Stimulated activated naive CD8-positive, alpha-beta T cell treated with anti-CD3 and anti-CD28 coated beads, Interleukin-15, Interleukin-2, amounts not matched to agents 100 U/mL and 50 U/mL, for 24 hours (primary cell): Measurements from ENCODE around the gene TNP2.
A peak's percentile ranks its signal among the peaks of the same experiment; 100 is the strongest.
"Not testable (repeated sequence)": the region's sequence is repeated elsewhere in the genome, so short reads cannot be mapped to it uniquely, and the experiment has no call there.

Experiments
- ATAC-seq: fragments of 150-1000 bp; cut with Tn5 transposase; one replicate; pipeline ENCODE4 v1.10.0; 2021
- DNase-seq: peaks from one replicate; pipeline ENCODE4 v3.0.0; 2021

TNP2 gene

GRCh38 chr16:11299865-11300559 is 30.9 kb upstream of the TNP2 start:
- ATAC-seq (no peak), DNase-seq (no peak)

GRCh38 chr16:11298950-11299547 is 29.9 kb upstream of the TNP2 start:
- ATAC-seq, DNase-seq: not testable (repeated sequence)

- ATAC-seq (no peak), DNase-seq (no peak)
These were observed 29.2 kb upstream of the TNP2 start for GRCh38 chr16:11298143-11298900.

- DNase-seq (peak; percentile 81), ATAC-seq (peak; percentile 83)
These were observed 28.5 kb upstream of the TNP2 start for GRCh38 chr16:11297492-11298142.

GRCh38 chr16:11296706-11297491 is 27.8 kb upstream of the TNP2 start:
- DNase-seq, result no peak
- peak; percentile 24 for ATAC-seq

GRCh38 chr16:11296351-11296705 is 27.2 kb upstream of the TNP2 start:
- no peak for ATAC-seq
- DNase-seq, result no peak

GRCh38 chr16:11295672-11296071 is 26.5 kb upstream of the TNP2 start:
- ATAC-seq (no peak), DNase-seq (no peak)

GRCh38 chr16:11292076-11292748 is 23.1 kb upstream of the TNP2 start:
- ATAC-seq (no peak), DNase-seq (no peak)

GRCh38 chr16:11291091-11291703 is 22.1 kb upstream of the TNP2 start:
- DNase-seq (no peak), ATAC-seq (no peak)

- no peak for ATAC-seq
These were observed 21.2 kb upstream of the TNP2 start for GRCh38 chr16:11290102-11290893.

GRCh38 chr16:11289696-11290095 is 20.6 kb upstream of the TNP2 start:
- not testable (repeated sequence) for ATAC-seq, DNase-seq

More at GRCh38 chr16:11290102-11290893, 21.2 kb upstream of the TNP2 start:
- DNase-seq, result no peak

- no peak for DNase-seq
- ATAC-seq, result no peak
These were observed 20.1 kb upstream of the TNP2 start for GRCh38 chr16:11289202-11289601.

- ATAC-seq, result peak; percentile 64
These were observed 16.7 kb upstream of the TNP2 start for GRCh38 chr16:11285842-11286241.

GRCh38 chr16:11283820-11284248 is 14.7 kb upstream of the TNP2 start:
- no peak for DNase-seq
- no peak for ATAC-seq

More at GRCh38 chr16:11285842-11286241, 16.7 kb upstream of the TNP2 start:
- no peak for DNase-seq

- ATAC-seq, result no peak
- DNase-seq, result no peak
These were observed 11.7 kb upstream of the TNP2 start, which contains the start of gene PRM1 for GRCh38 chr16:11280616-11281522. TSS of gene PRM1 (minus strand) at chr16:11281330. CDS start at chr16:11281238, 92 bp downstream.

GRCh38 chr16:11278681-11279628 is 9.8 kb upstream of the TNP2 start:
- DNase-seq, result no peak
- no peak for ATAC-seq

- ATAC-seq, result no peak
These were observed 8.6 kb upstream of the TNP2 start for GRCh38 chr16:11277607-11278337.

More at GRCh38 chr16:11277607-11278337, 8.6 kb upstream of the TNP2 start:
- no peak for DNase-seq
